ENCODE data around the gene POLR1D.

Gene POLR1D, protein sequence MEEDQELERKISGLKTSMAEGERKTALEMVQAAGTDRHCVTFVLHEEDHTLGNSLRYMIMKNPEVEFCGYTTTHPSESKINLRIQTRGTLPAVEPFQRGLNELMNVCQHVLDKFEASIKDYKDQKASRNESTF

DNA sequence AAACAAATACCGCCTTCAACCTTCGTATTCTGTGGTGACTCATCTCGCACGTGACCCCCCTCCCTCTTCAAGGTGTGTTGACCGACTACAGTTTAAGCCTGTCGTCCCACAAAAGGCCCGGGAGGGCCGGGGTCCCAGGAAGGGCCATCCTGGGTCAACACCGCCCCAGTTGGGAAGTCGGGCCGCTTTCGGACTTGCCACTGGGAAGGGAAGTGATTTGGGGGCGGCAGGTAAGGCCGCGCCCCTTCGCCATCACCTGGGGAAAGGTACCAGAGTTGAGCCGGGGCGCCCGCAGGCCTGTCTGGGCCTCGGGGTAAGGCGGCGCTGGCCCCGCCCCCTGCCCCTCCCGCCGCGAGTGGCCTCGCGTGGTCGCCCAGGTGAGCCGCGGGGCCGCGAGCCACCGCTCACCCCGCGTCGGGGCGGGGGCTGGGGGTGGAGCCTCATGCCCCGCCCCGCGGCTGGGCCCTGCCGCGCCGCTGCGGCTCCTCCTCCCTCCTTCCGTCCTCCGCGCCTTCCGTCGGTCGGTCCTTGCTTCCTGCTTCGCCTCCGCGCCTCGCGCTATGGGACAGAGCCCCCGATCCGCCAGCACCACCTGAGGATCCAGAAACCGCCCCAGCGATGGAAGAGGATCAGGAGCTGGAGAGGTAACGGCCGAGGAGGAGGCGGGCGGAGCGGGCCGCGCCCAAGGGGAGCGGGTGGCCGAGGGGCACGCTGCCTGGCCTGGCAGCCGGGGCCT lies at the start of gene POLR1D:
TSS of gene POLR1D (plus strand) at position 527 of the 736 bp plus-strand sequence. CDS start at position 619, 92 bp downstream.
- in situ Hi-C loops (cut with MboI; ENCODE audit: low sequenced_read_pairs): no loop called here

DNA sequence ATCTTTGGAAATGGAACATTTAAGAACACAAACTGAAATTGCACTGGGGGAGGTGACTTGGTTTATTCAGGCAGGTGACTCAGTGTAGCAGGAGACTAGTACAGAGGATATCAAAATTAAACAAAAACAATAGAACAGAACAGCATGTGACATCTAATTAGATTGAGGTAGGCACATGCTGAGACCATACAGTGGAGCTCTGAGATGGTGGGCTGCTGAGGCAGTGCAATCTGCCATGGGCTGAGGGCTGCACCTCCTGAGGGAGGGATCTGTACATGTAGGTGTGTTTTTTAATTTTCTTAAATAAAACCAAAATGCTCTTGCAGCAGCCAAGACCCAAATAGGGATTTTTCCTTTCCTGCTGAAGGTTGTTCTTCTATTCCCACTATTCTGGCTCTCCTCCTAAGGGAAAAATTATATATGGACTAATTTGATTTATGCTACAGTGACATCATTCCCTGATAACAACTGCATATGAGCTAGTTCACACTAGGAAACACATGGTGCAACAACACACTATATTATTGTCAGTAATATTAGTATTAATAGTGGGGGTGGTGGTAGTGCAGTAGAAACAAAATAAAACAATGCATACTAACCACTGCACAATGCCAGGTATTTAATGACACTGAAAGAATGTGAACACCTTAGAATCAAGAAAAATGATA lies 49.3 kb upstream of the POLR1D start:
- in situ Hi-C loops (cut with MboI; ENCODE audit: low sequenced_read_pairs): no loop called here

DNA sequence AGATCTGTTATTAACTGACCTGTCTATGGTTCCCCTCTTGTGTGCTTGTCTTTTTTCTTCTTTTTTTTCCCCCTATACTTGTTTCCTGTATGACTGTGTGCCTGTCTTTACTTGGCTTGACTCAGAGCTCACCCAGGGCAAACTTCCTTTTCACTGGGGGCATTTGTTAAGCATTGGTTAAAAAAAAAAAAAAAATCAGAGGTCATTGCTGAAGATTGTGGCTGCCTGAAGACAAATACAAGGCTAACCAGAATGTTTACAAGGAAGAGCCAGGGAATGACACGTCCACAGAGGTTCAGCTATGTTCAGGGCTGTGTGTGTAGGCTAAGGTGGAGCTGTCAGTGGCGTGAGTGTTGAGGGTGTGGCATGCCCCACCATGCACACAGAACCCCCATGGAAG lies 48.4 kb upstream of the POLR1D start:
- in situ Hi-C loops (cut with MboI; ENCODE audit: low sequenced_read_pairs): no loop called here

DNA sequence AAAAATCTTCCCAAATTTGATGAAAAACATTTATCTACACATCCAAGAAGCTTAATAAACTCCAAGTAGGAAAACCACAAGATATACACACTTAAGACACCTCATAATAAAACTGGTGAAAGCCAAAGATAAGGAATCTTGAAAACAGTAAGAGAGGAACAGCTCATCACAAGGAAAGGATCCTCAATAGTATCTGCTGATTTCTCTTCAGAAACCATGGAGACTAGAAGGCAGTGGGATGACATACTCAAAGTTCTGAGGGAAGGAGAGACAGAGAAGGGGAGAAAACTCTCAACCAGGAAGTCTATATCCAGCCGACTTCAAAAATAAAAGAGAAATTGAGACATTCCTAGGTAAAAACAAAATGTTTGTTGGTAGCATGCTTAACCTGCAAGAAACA lies 47.0 kb upstream of the POLR1D start:
- in situ Hi-C loops (cut with MboI; ENCODE audit: low sequenced_read_pairs): no loop called here

DNA sequence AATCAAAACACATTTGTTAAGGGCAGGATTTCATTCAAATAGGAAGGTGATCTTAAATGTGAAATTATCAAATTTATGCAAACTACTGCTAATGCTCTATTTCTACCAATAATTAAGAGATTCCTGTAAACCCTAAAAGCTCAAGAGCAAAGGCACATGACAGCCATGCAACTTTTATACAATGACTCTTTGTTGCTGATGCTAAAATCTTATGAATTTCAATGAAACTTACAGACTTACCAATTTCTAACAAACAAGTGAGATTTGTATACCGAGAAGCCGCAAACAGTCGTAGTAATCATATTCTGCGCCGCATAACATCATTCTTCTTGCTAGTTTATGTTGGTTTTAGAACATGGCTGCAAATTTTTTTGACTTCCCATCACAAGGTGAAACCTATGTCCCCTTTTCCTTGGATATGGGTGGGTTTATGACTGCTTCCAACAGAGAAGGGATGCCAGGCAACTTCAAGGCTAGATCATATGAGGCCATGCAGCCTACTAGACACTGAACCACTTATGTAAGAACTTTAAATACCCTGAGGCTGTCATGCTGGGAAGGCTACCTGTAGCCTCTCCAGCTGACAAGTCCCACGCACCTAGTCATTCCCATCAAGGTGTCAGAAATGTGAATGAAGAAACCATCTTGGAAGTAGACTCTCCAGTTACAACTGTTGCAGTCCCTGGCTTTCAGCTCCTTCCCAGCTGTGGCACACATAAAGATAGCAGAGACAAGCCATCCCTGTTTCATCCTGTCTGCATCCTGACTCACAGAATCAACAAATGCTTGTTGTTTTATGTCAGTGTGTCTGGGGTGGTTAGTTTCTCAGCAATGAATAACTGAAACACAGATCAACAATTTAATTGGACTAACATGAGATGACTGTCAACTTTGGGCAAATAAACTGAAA lies 43.3 kb upstream of the POLR1D start:
- in situ Hi-C loops (cut with MboI; ENCODE audit: low sequenced_read_pairs): no loop called here

DNA sequence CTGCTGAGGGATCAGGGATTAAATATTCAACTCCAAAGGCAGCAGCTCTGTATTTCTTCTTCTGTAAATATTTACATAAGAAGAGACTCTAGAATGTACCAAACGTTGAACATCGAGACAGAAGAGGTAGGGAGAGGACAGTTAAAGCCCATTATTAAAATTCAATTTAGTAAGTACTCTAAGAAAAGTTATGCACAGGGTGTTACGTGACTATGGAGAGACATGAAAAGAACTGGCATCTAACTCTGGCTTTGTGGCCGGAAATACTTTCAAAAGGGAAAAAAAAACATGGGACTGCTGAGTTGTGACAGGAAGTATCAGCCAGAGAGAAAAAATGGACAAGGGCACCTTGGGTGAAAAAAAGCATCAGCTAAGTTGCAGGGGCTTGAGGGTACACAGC lies 38.0 kb upstream of the POLR1D start:
- in situ Hi-C loops (cut with MboI; ENCODE audit: low sequenced_read_pairs): no loop called here

DNA sequence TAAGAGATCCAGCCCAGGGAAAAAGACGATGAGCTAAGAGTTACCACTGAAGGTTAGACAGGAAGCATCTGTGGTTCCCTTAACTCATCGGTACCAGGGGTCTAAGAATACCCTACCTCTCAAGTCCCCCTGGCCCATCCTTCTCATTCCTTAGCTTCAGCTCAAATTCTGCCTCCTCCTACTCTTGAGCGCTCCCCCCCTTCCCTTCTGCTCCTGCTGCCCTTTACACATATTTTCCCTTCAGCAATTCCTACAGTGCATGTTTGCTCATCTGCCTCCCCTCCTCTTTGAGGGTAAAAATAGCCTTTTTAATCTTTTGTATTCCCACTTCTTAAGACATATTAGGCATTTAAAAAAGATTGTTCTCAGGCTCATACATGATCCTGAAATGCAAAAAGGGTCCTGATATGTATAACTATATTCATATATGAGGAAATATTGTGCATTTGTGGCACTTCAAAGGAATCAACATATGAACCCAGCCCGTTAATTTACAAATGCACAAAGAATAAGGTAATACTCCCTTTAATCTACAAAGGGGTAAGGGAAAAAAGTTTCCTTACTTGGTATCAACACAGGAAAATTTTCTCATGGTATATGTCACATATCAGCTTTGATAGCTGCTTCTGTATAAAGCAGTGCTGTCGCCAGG lies 34.5 kb upstream of the POLR1D start:
- in situ Hi-C loops (cut with MboI; ENCODE audit: low sequenced_read_pairs): no loop called here

DNA sequence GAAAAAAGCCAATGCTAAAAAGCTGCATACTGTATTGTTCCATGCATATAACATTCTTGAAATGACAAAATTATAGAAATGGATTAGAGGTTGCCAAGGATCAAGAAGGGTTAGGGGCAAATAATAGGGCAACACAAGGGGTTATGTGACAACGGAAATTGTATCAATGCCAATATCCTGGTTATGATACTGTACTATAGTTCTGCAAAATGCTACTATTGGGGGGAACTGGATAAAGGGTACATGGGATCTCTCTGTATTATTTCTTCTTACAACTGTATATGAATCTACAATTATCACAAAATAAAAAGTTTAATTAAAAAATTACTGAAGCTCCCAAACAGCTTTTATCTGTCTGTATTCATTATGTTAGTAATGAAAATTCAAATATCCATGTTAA lies 33.3 kb upstream of the POLR1D start:
- in situ Hi-C loops (cut with MboI; ENCODE audit: low sequenced_read_pairs): no loop called here

DNA sequence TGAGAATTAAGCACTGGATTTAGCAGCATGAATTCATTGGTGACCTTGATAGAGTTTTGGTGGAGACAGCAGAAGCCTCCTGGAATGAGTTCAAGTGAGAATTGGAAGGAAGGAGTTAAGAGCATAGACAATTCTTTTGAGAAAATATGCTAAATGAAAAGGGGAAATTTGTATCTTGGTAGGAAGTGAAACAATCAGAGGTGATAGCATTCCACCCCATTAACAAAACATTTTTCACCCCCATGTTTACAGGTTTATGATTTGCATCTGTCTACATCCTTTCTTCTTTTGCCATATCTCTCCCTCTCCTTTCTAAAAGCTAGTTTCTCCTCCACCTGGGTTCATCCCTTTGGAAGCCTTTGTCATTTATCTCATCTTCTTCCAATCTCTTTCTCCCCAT lies 28.8 kb upstream of the POLR1D start:
- in situ Hi-C loops (cut with MboI; ENCODE audit: low sequenced_read_pairs): no loop called here

DNA sequence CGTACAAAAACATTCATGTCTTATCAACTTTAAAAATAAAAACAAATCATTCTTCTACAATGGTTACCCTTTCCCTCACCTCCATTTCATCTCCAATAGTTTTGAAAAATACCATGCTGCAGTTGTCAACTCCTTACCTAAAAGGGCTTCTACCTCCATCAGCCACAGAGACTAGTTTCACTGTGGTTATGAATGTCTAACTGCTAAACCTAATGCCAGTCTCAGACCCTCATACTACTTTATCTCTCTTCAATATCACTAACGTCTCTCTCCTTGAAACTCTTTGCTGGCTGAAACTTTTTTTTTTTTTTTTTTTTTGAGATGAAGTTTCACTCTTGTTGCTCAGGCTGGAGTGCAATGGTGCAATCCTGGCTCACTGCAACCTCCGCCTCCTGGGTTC lies 28.4 kb upstream of the POLR1D start:
- in situ Hi-C loops (cut with MboI; ENCODE audit: low sequenced_read_pairs): no loop called here

DNA sequence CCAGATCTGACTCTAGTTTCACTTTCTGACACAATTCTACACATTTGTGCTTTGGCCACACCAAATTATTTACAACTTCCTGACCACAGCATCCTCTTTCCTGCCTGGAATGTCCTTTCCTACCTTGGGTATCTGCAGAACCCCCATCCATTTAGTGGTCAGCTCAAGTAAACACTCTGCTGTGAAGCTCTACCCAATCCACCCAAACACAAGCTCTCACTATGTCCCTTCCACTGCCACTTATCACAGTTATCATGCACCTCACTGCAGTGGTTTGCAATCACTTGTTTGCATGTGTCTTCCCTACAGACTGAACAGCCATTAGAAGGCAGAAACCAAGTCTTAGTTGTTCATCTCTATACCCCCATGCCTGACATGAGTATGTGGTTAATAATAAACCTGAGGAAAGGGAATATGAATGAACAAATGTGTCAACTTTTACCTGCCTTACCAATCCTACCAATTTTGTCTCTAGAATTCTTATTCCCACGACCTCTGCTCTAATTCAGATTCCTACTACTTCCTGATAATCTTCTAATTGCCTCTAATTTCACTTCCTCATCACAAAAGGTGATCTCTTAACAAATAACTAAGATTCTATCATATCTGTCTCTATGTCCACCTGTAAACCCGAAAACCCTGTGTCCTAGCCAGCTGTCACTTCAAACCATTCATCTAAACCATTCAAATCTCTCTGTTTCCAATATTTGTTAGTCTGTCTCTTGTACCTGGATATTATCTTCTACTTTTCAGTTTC lies 26.5 kb upstream of the POLR1D start:
- in situ Hi-C loops (cut with MboI; ENCODE audit: low sequenced_read_pairs): no loop called here

DNA sequence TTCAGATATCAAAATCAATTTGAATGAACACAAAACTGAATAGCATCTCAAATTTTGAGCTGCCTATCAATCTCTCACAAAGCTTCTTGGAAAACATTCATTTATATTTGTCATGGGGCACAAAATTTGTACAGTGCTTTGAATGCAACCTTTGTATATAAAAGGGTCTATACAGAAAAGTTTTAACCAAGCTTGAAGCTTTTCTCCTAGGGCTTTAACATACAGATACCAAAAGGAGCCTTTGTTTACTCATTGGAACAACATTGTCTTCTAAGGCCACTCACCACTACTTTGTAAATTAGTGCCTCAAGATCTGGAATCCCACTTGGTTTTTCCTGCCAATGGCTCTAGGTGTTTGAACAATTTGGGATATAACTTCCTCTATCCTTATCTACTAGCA lies 22.6 kb upstream of the POLR1D start:
- in situ Hi-C loops (cut with MboI; ENCODE audit: low sequenced_read_pairs): no loop called here

DNA sequence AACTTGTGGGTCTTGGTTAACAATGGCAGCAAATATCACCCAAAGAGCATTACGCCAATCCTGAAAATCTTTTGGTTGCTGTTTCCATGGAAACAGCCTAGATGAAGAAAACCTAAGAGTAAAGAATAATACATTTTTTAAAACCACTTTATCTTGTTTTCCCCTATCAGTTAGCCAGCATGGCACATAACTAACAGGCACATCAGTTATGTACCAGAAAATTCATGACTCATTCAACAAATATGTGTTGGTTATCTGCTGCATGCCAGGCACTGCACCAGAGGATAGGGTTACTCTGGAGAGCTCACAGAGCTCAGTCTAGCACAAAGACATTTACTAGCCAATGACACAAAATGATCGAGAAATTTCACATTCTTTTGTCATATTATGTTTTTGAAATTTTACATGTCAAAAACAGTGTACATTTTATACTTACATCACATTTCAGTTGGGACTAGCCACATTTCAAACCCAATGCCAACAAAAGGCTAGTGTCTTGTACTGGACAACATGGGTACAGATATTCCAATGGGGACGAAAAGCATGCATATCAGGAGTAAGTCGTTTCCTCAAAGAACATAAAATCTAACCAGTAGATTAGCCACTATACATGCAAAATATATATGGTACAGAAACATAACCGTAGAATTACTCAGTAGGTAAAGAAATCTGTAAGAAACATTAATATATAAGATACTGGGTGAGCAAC lies 21.7 kb upstream of the POLR1D start:
- in situ Hi-C loops (cut with MboI; ENCODE audit: low sequenced_read_pairs): no loop called here

DNA sequence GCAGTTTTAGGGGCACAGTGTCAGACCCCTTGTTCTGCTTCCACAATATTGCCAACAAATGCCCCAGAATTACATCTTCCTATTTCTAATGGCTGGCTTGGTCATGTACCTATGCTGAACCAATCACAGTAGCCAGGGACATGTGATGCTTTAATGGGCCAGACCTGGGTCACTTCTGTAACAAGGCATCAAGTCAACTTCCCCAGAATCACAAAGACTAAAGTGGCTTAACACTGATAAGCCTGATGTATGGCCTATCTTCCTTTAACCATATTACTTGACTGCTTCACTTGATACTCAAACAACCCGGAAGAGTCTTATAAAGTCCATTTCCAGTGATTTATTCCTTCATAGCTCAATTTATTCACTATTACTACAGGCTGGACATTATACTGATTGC lies 21.0 kb upstream of the POLR1D start:
- in situ Hi-C loops (cut with MboI; ENCODE audit: low sequenced_read_pairs): no loop called here

DNA sequence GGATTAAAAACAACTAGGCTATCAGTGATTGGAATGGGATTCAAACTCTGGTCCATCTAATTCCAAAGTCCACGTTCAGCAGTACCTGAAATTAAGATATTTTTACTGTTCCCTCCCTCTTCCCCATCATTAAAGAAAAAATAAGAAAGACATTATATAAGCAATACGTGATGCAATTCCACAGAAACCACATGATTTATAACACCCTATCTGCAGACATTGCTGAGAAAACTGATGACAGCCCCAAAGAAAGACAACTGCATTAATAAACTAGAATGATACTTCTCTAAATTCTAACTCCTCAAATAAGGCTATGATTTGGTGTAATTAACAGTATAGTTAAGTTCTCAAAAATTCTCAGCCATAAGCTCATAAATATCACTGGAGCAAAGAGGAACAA lies 20.5 kb upstream of the POLR1D start:
- in situ Hi-C loops (cut with MboI; ENCODE audit: low sequenced_read_pairs): no loop called here

DNA sequence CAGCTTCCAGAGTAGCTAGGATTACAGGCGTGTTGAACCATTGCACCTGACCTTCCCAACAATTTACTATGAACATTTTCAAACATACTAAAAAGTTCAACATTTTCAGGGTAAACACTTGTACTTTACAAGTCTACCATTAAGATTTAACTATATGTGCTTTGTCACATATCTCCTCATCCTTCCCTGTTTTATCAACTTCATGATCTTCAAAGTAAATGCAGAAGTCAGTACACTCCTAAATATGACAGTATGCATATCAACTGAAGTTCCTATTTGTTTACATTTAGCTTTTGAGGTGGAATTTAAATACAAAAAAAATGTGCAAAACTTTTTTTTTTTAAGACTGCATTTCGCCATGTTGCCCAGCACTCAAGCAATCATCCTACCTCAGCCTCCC lies 19.9 kb upstream of the POLR1D start:
- in situ Hi-C loops (cut with MboI; ENCODE audit: low sequenced_read_pairs): no loop called here

DNA sequence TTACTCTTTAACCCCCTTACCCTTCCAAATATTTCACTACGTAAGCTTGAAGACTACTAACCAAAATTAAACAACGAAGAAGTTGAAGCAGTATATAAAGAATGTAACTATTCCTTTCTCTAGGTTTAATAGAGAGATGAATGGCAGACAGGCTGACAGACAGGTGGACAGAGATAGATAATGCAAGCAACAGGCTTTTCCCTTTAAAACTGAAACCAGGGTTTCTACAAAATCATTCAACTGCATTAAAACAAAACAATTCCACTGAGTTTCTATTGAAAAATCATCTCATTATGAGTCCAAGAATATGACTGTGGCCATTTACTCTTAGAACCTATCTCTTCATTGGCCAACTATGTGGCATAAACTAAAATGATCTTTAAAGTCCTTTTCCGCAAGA lies 16.6 kb upstream of the POLR1D start:
- in situ Hi-C loops (cut with MboI; ENCODE audit: low sequenced_read_pairs): no loop called here

DNA sequence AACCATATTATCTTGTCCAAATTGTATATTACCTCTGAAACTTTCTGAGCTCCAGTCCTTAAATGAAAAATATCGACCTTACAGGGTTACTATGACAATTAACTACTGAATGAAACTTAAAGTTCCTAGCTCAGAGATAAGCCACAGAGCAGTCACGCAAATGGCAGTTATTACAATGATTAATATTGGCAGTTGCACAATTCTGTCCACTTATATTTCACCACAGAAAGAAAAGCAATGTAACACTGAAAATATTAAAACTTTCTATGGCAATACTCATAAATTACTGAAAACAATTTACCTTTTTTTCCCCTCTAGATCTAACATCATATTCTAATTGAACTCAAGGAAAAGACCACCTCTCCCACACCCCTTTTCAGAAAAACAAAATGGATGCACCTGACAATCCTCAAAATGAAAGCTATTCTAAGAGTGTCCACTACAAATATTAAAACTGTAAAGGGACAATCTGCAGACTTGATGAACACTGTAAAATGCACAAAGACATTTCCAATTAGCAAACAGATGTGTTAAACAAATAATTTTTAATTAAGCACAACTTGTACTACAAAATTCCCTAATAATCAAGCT lies 16.0 kb upstream of the POLR1D start:
- in situ Hi-C loops (cut with MboI; ENCODE audit: low sequenced_read_pairs): no loop called here

DNA sequence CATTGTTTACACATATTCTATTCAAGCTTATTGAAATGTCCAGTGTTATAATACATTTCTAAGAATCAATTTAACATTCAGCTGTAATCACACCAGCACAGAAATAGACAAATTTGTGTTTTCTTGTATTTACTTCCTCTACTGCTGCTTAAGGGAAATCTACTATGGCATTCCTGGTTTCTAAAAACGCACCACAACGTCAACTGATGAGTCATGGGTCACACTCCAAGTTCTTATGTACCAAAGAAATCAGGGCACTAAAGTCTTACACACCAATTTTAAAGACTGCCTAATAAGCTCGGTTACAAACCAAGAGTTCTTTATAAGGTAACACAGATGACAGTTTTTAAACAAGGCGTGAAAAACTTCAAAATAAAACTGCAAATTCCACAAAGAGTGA lies 14.6 kb upstream of the POLR1D start:
- in situ Hi-C loops (cut with MboI; ENCODE audit: low sequenced_read_pairs): no loop called here
